PC-3 (cell line): Measurements from ENCODE around the gene SH3RF3. TPM values are rescaled to one million over a fixed set of nuclear protein-coding genes. Genes with fewer than 3 reads are reported as not detected.

Experiments used
- ATAC-seq: fragments of 200-7000 bp; cut with Tn5 transposase; 2 replicates; pipeline ENCODE4 v1.9.1; 2020; ENCODE audit warnings: mild to moderate bottlenecking, moderate library complexity
- BruUV-seq: library from RNA; stranded (reverse); fragments of 400-500 nt; replicated peaks from 2 replicates; lab custom pipeline; 2021; lab: Mats Ljungman, UMichigan
- CTCF ChIA-PET: fragments of 300-600 bp; sonication (Branson Sonifier 250); formaldehyde crosslinking; loops from one replicate; lab custom pipeline; 2022; ENCODE audit warnings: antibody characterized with exemption; lab: Charles Lee
- POLR2A ChIA-PET: fragments of 300-600 bp; sonication (Branson Sonifier 250); formaldehyde crosslinking; loops from one replicate; lab custom pipeline; 2022; ENCODE audit warnings: antibody characterized with exemption; ENCODE audit not compliant: unreplicated experiment; lab: Charles Lee
- DNase-seq: peaks from one replicate; pipeline ENCODE4 v3.0.0-alpha.2; 2015
- H2AFZ ChIP-seq: fragments of 300-600 bp; sonication (generic); 2 replicates; pipeline ENCODE4 v1.6.0; 2016; ENCODE audit warnings: antibody characterized with exemption, low read length
- H3F3A ChIP-seq: fragments of 300-600 bp; sonication (generic); one replicate; pipeline ENCODE4 v1.6.0; 2017; ENCODE audit warnings: antibody characterized with exemption, low read length, control low read depth, mild to moderate bottlenecking; ENCODE audit not compliant: unreplicated experiment
- H3K27ac ChIP-seq: fragments of 300-600 bp; sonication (generic); 2 replicates; pipeline ENCODE4 v1.5.1; 2016; ENCODE audit warnings: mild to moderate bottlenecking, low read length
- H3K27me3 ChIP-seq: fragments of 300-600 bp; sonication (generic); 2 replicates; pipeline ENCODE4 v1.6.1; 2016; ENCODE audit warnings: low read length, mixed read lengths
- H3K36me3 ChIP-seq: fragments of 300-600 bp; sonication (generic); 2 replicates; pipeline ENCODE4 v1.6.1; 2016; ENCODE audit warnings: low read depth, mixed run types, low read length, mixed read lengths
- H3K4me1 ChIP-seq: fragments of 300-600 bp; sonication (generic); 2 replicates; pipeline ENCODE4 v1.5.1; 2016; ENCODE audit warnings: low read length; ENCODE audit not compliant: insufficient read depth
- H3K4me2 ChIP-seq: fragments of 300-600 bp; sonication (generic); 2 replicates; pipeline ENCODE4 v1.6.0; 2016; ENCODE audit warnings: low read length
- H3K4me3 ChIP-seq: fragments of 300-600 bp; sonication (generic); 2 replicates; pipeline ENCODE4 v1.5.1; 2016; ENCODE audit warnings: mild to moderate bottlenecking, low read length, mixed read lengths
- H3K79me2 ChIP-seq: fragments of 300-600 bp; sonication (generic); 2 replicates; pipeline ENCODE4 v1.6.1; 2017; ENCODE audit warnings: low read length, mixed read lengths
- H3K9ac ChIP-seq: fragments of 300-600 bp; sonication (generic); 2 replicates; pipeline ENCODE4 v1.6.0; 2016; ENCODE audit warnings: mild to moderate bottlenecking, low read length
- H3K9me2 ChIP-seq: fragments of 300-600 bp; sonication (generic); replicated peaks from 2 replicates; pipeline ENCODE4 v1.6.1; 2016; ENCODE audit warnings: mixed run types, low read length, mixed read lengths
- H3K9me3 ChIP-seq: fragments of 300-600 bp; sonication (generic); 2 replicates; pipeline ENCODE4 v1.6.1; 2016; ENCODE audit warnings: low read length, mixed read lengths
- H4K20me1 ChIP-seq: fragments of 300-600 bp; sonication (generic); 2 replicates; pipeline ENCODE4 v1.6.1; 2016; ENCODE audit warnings: low read length, mixed read lengths
- EZH2 ChIP-seq: fragments of 300-600 bp; sonication (generic); IDR thresholded peaks from one replicate; pipeline ENCODE4 v1.6.1; 2017; ENCODE audit warnings: antibody characterized with exemption, mild to moderate bottlenecking, low read length; ENCODE audit not compliant: unreplicated experiment
- EZH2phosphoT487 ChIP-seq: fragments of 300-600 bp; sonication (generic); IDR thresholded peaks from 2 replicates; pipeline ENCODE4 v1.6.1; 2018; ENCODE audit warnings: mild to moderate bottlenecking, antibody characterized with exemption, low read length, borderline replicate concordance
- intact Hi-C: fragments of 100-400 bp; cut with micrococcal nuclease; formaldehyde crosslinking; loops from 2 replicates; pipeline ENCODE4 v1.9.0; 2023
- total RNA-seq: library from RNA; depleted of rRNA; stranded (reverse); fragments of >200 nt; gene quantifications from 2 replicates; pipeline ENCODE4 v1.2.3, GENCODE V29; 2014
- TF ChIP-seq, protein P1 (sequence below): fragments of 300-600 bp; sonication (generic); conservative IDR thresholded peaks from 2 replicates; pipeline ENCODE4 v1.5.1; 2017; ENCODE audit warnings: antibody characterized with exemption, low read depth, mild to moderate bottlenecking, low read length

The SH3RF3 gene
- total RNA-seq, 1 experiment from 2014 or later: 11.7 TPM

DNA sequence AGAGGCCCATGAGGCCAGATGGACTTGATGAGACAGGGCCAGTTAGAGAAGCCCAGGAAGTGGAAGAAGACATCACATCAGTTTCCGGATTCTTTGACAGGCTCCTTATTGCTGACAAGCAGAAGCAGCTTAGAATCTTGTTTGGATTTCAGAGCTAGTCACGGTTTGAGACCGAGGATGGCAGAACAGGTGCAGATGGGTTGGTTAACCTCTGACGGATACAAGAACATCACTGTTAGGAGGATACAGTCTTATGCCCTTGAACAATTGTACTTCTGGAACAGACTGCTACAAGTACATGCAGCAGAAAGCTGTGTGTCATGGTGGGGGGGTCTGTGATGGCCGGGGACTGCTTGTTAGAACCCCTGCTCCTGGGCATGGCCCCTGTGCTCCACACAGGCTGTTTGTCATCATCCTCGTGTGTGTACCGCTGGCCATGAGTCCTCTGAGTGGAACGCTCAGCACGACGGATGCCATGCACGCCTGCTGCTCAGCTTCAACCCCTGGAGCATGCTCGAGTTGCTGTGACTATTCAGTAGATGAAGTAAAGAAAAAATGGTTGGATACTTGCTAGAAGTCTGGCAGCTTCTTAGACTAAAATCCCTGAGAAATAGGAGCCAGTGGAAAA is 217.7 kb downstream of the SH3RF3 start:
- DNase-seq (no peak), ATAC-seq (no peak)
- Histone ChIP-seq H3K27me3 (no peaks in the 10 kb centered on the region), H3K9me2 (no peaks in the 10 kb centered on the region), H3K9ac (no peak overlapping the region), H4K20me1 (no peaks in the 10 kb centered on the region), H2AFZ (no peak overlapping the region), H3K79me2 (peaks cover 24% of the 10 kb centered on the region), H3F3A (peaks cover 4% of the 10 kb centered on the region), H3K4me3 (no peak overlapping the region), H3K9me3 (no peaks in the 10 kb centered on the region), H3K4me2 (no peak overlapping the region), H3K4me1 (peaks cover 26% of the 10 kb centered on the region), H3K27ac (no peak overlapping the region), H3K36me3 (no peaks in the 10 kb centered on the region)
- no TSS peak for BruUV-seq
- POLR2A ChIA-PET: no interaction called here
- intact Hi-C loops: no loop called here
- CTCF ChIA-PET: no interaction called here
- no peak for TF ChIP-seq EZH2
- TF ChIP-seq, protein P1, sequence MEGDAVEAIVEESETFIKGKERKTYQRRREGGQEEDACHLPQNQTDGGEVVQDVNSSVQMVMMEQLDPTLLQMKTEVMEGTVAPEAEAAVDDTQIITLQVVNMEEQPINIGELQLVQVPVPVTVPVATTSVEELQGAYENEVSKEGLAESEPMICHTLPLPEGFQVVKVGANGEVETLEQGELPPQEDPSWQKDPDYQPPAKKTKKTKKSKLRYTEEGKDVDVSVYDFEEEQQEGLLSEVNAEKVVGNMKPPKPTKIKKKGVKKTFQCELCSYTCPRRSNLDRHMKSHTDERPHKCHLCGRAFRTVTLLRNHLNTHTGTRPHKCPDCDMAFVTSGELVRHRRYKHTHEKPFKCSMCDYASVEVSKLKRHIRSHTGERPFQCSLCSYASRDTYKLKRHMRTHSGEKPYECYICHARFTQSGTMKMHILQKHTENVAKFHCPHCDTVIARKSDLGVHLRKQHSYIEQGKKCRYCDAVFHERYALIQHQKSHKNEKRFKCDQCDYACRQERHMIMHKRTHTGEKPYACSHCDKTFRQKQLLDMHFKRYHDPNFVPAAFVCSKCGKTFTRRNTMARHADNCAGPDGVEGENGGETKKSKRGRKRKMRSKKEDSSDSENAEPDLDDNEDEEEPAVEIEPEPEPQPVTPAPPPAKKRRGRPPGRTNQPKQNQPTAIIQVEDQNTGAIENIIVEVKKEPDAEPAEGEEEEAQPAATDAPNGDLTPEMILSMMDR: no peak
- no peak for TF ChIP-seq EZH2phosphoT487

DNA sequence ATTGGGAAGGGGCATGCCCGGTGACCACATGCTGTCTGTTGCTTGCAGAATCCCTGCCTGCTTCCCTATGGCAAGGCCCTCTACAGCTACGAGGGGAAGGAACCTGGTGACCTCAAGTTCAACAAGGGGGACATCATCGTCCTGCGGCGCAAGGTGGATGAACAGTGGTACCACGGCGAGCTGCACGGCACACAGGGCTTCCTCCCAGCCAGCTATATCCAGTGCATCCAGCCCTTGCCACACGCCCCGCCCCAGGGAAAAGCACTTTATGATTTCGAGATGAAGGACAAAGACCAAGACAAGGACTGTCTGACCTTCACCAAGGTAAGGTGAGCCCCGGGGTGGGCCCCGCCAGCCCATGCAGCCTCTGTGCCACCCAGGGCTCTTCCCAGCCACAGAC is 218.6 kb downstream of the SH3RF3 start:
- H2AFZ ChIP-seq: no peak overlapping the region
- ATAC-seq (no peak), DNase-seq (no peak)
- H4K20me1 ChIP-seq: no peaks in the 10 kb centered on the region
- TF ChIP-seq, protein P1: no peak
- TF ChIP-seq EZH2 (no peak), EZH2phosphoT487 (no peak)
- H3K9ac ChIP-seq: no peak overlapping the region
- H3K79me2 ChIP-seq: peaks cover 15% of the 10 kb centered on the region; the same call in 1 of the 2 replicates
- H3K4me1 ChIP-seq: peaks cover 30% of the 10 kb centered on the region
- ChIA-PET POLR2A (no interaction called here), CTCF (no interaction called here)
- intact Hi-C loops: no loop called here
- H3K36me3 ChIP-seq: no peaks in the 10 kb centered on the region
- H3K27ac ChIP-seq: no peak overlapping the region
- no peaks in the 10 kb centered on the region for H3K9me2 ChIP-seq
- no peaks in the 10 kb centered on the region for H3K27me3 ChIP-seq
- H3K4me2 ChIP-seq: no peak overlapping the region
- no TSS peak for BruUV-seq
- no peaks in the 10 kb centered on the region for H3K9me3 ChIP-seq
- H3K4me3 ChIP-seq: no peak overlapping the region
- peaks cover 4% of the 10 kb centered on the region for H3F3A ChIP-seq

DNA sequence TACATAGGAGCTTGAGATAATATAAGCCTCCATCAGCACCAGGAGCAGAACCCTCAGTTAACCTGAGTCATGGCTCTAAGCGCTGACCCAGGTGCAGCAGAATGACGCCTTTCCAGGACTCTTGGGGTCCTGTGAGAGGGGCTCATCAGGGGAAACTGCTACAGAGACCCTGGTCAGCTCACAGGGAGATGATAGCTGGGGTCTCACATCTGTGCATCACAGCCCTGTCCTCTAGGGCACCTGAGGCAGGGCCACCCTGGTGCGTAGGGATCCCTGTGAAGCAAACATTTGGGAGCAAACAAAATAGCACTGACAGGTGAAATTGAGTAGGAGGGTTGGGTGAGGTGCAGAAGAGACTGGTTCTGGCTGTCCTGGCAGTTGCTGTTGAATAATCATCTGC is 219.2 kb downstream of the SH3RF3 start:
- H3F3A ChIP-seq: peaks cover 4% of the 10 kb centered on the region
- CTCF ChIA-PET: no interaction called here
- ATAC-seq: no peak
- H3K27ac ChIP-seq: no peak overlapping the region
- TF ChIP-seq, protein P1: no peak
- BruUV-seq: no TSS peak
- H3K4me1 ChIP-seq: peaks cover 30% of the 10 kb centered on the region
- H3K9ac ChIP-seq: no peak overlapping the region
- no peaks in the 10 kb centered on the region for H3K27me3 ChIP-seq
- H3K9me3 ChIP-seq: no peaks in the 10 kb centered on the region
- POLR2A ChIA-PET: no interaction called here
- H2AFZ ChIP-seq: no peak overlapping the region
- H4K20me1 ChIP-seq: no peaks in the 10 kb centered on the region
- no peak for DNase-seq
- H3K4me3 ChIP-seq: no peak overlapping the region
- H3K79me2 ChIP-seq: peaks cover 10% of the 10 kb centered on the region; the same call in 1 of the 2 replicates
- intact Hi-C loops: no loop called here
- no peaks in the 10 kb centered on the region for H3K9me2 ChIP-seq
- H3K36me3 ChIP-seq: no peaks in the 10 kb centered on the region
- H3K4me2 ChIP-seq: no peak overlapping the region
